MM.1S (cell line): ENCODE results near the gene NDUFS6.

Experiments used
- DNase-seq: peaks from one replicate; pipeline ENCODE4 v3.0.0-alpha.2; 2015
- H2AFZ ChIP-seq: fragments of 300-600 bp; sonication (generic); 2 replicates; pipeline ENCODE4 v1.6.0; 2016; ENCODE audit warnings: antibody characterized with exemption, low read length
- H3F3A ChIP-seq: fragments of 300-600 bp; sonication (generic); 2 replicates; pipeline ENCODE4 v1.6.1; 2016; ENCODE audit warnings: mild to moderate bottlenecking, antibody characterized with exemption, low read length, moderate library complexity, mixed read lengths; ENCODE audit not compliant: insufficient read depth
- H3K27ac ChIP-seq: fragments of 300-600 bp; sonication (generic); 2 replicates; pipeline ENCODE4 v1.5.1; 2016; ENCODE audit warnings: mild to moderate bottlenecking, low read length
- H3K27me3 ChIP-seq: fragments of 300-600 bp; sonication (generic); replicated peaks from 2 replicates; pipeline ENCODE4 v1.6.0; 2016; ENCODE audit warnings: low read length; ENCODE audit not compliant: insufficient read depth
- H3K36me3 ChIP-seq: fragments of 300-600 bp; sonication (generic); replicated peaks from 2 replicates; pipeline ENCODE4 v1.6.1; 2016; ENCODE audit warnings: mild to moderate bottlenecking, low read length, mixed read lengths; ENCODE audit not compliant: insufficient read depth
- H3K4me1 ChIP-seq: fragments of 300-600 bp; sonication (generic); 2 replicates; pipeline ENCODE4 v1.6.1; 2016; ENCODE audit warnings: low read length, mixed read lengths
- H3K4me2 ChIP-seq: fragments of 300-600 bp; sonication (generic); 2 replicates; pipeline ENCODE4 v1.6.0; 2016; ENCODE audit warnings: low read depth, low read length
- H3K4me3 ChIP-seq: fragments of 300-600 bp; sonication (generic); 2 replicates; pipeline ENCODE4 v1.5.1; 2016; ENCODE audit warnings: low read length, mixed read lengths
- H3K79me2 ChIP-seq: fragments of 300-600 bp; sonication (generic); 2 replicates; pipeline ENCODE4 v1.6.1; 2016; ENCODE audit warnings: mixed run types, low read length, mixed read lengths
- H3K9ac ChIP-seq: fragments of 300-600 bp; sonication (generic); 2 replicates; pipeline ENCODE4 v1.6.1; 2016; ENCODE audit warnings: low read length, mixed read lengths
- H3K9me2 ChIP-seq: fragments of 300-600 bp; sonication (generic); replicated peaks from 2 replicates; pipeline ENCODE4 v1.6.1; 2016; ENCODE audit warnings: mild to moderate bottlenecking, low read length, mixed read lengths; ENCODE audit not compliant: insufficient read depth
- H3K9me3 ChIP-seq: fragments of 300-600 bp; sonication (generic); replicated peaks from 2 replicates; pipeline ENCODE4 v1.6.1; 2016; ENCODE audit warnings: mild to moderate bottlenecking, low read length, mixed read lengths; ENCODE audit not compliant: insufficient read depth
- H4K20me1 ChIP-seq: fragments of 300-600 bp; sonication (generic); 2 replicates; pipeline ENCODE4 v1.6.1; 2016; ENCODE audit warnings: mild to moderate bottlenecking, low read length, moderate library complexity, mixed read lengths; ENCODE audit not compliant: insufficient read depth
- CTCF ChIP-seq: fragments of 300-600 bp; sonication (generic); IDR thresholded peaks from 2 replicates; pipeline ENCODE4 v1.5.1; 2016; ENCODE audit warnings: antibody characterized with exemption, low read length, mixed read lengths
- EZH2 ChIP-seq: fragments of 300-600 bp; sonication (generic); optimal IDR thresholded peaks from 2 replicates; pipeline ENCODE3; 2017; ENCODE audit warnings: low read depth, mild to moderate bottlenecking, antibody characterized with exemption, low read length, mixed read lengths
- EZH2phosphoT487 ChIP-seq: fragments of 300-600 bp; sonication (generic); IDR thresholded peaks from 2 replicates; pipeline ENCODE4 v1.6.1; 2018; ENCODE audit warnings: antibody characterized with exemption, low read length

The NDUFS6 gene

GRCh38 chr5:1836891-1837880 is 36.0 kb downstream of the NDUFS6 start:
- H3K27me3 ChIP-seq = peaks cover 44% of the 10 kb centered on the region
- DNase-seq = no peak
- no peak overlapping the region for H3K9ac ChIP-seq
- no peak for TF ChIP-seq EZH2
- no peak for TF ChIP-seq EZH2phosphoT487
- no peak for TF ChIP-seq CTCF
- H2AFZ ChIP-seq = 0 out of 2 replicates have a peak overlapping the region, but pooled peaks have one; percentile 15
- H3K4me2 ChIP-seq = peak overlapping the region; percentile 29; the same call in 1 of the 2 replicates
- no peaks in the 10 kb centered on the region for H3F3A ChIP-seq
- H3K4me3 ChIP-seq = no peak overlapping the region
- H3K9me2 ChIP-seq = no peaks in the 10 kb centered on the region
- H3K36me3 ChIP-seq = no peaks in the 10 kb centered on the region
- H3K79me2 ChIP-seq = no peaks in the 10 kb centered on the region
- H3K9me3 ChIP-seq = no peaks in the 10 kb centered on the region
- no peak overlapping the region for H3K27ac ChIP-seq
- H4K20me1 ChIP-seq = no peaks in the 10 kb centered on the region
- no peaks in the 10 kb centered on the region for H3K4me1 ChIP-seq

- H2AFZ ChIP-seq = no peak overlapping the region
- no peak overlapping the region for H3K9ac ChIP-seq
- H3K4me1 ChIP-seq = no peaks in the 10 kb centered on the region
- no peaks in the 10 kb centered on the region for H3K9me3 ChIP-seq
- no peak for DNase-seq
- H3K27ac ChIP-seq = no peak overlapping the region
- H3F3A ChIP-seq = no peaks in the 10 kb centered on the region
- H3K9me2 ChIP-seq = no peaks in the 10 kb centered on the region
- no peak overlapping the region for H3K4me3 ChIP-seq
- no peaks in the 10 kb centered on the region for H3K79me2 ChIP-seq
- no peak overlapping the region for H3K4me2 ChIP-seq
- H3K36me3 ChIP-seq = no peaks in the 10 kb centered on the region
- no peaks in the 10 kb centered on the region for H4K20me1 ChIP-seq
- TF ChIP-seq EZH2 (no peak), CTCF (no peak), EZH2phosphoT487 (no peak)
- H3K27me3 ChIP-seq = peaks cover 47% of the 10 kb centered on the region
These were observed 36.8 kb downstream of the NDUFS6 start for GRCh38 chr5:1838013-1838412.

GRCh38 chr5:1840071-1840547 is 38.9 kb downstream of the NDUFS6 start:
- no peaks in the 10 kb centered on the region for H3K9me3 ChIP-seq
- peaks cover 39% of the 10 kb centered on the region for H3K27me3 ChIP-seq
- no peak overlapping the region for H3K4me2 ChIP-seq
- H3K4me1 ChIP-seq = no peaks in the 10 kb centered on the region
- H4K20me1 ChIP-seq = no peaks in the 10 kb centered on the region
- no peaks in the 10 kb centered on the region for H3K9me2 ChIP-seq
- TF ChIP-seq EZH2 (no peak), CTCF (no peak), EZH2phosphoT487 (no peak)
- no peak overlapping the region for H3K9ac ChIP-seq
- no peak overlapping the region for H2AFZ ChIP-seq
- no peak overlapping the region for H3K4me3 ChIP-seq
- no peaks in the 10 kb centered on the region for H3F3A ChIP-seq
- no peak overlapping the region for H3K27ac ChIP-seq
- no peak for DNase-seq
- H3K36me3 ChIP-seq = no peaks in the 10 kb centered on the region
- H3K79me2 ChIP-seq = no peaks in the 10 kb centered on the region
